ENCODE data around the gene LOXL1. TPM values are rescaled to one million over a fixed set of nuclear protein-coding genes. Genes with fewer than 3 reads are reported as not detected.

LOXL1 gene
- total and polyA plus RNA-seq, 9 of the 15 experiments (the other 6 are each of a cell fraction or from before 2014, with no cell fraction given), result 0.14 TPM; not detected in 8

DNA sequence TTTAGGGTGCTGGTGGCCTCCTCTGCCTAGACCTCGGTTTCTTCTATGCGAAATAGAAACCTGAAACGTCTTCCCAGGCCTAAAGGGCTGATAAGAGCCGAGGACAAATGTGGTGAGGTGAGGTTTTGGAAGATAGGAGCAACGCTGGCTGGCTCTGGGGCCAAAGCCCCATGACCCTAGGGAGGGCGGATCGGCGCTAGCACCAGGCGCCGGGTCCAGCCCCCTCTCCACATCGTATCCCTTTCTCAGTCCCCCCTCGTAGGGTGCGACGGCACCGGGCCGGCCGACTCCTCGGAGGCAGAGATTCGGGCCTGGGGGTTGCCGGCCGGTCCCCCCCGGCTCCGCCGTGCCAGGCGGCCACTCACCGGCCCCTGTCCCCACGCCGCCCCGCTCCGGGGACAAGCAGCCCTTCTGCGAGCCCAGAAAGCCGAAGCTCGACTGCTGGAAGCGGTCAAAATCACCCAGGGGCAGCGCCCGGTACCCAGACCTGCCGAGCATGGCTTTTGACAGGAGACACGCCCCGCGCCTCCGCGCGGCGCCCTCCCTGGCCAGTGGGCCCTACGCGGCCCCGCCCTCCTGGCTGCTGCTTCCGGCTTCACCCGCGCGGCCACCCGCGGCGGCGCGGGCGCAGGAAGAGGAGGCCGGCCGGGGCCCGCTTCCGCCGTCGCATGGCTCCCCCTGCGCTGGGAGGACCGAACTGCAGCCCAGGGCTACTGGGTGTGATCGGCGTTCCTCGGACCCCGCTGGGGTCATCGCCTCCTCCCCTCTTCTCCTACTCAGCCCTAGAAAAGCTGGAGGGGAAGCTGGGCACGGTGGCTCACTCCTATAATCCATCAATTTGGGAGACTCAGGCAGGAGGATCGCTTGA lies 65.7 kb downstream of the LOXL1 start, which contains the start of gene STOML1 (continued):
- TF ChIP-seq, protein P1, sequence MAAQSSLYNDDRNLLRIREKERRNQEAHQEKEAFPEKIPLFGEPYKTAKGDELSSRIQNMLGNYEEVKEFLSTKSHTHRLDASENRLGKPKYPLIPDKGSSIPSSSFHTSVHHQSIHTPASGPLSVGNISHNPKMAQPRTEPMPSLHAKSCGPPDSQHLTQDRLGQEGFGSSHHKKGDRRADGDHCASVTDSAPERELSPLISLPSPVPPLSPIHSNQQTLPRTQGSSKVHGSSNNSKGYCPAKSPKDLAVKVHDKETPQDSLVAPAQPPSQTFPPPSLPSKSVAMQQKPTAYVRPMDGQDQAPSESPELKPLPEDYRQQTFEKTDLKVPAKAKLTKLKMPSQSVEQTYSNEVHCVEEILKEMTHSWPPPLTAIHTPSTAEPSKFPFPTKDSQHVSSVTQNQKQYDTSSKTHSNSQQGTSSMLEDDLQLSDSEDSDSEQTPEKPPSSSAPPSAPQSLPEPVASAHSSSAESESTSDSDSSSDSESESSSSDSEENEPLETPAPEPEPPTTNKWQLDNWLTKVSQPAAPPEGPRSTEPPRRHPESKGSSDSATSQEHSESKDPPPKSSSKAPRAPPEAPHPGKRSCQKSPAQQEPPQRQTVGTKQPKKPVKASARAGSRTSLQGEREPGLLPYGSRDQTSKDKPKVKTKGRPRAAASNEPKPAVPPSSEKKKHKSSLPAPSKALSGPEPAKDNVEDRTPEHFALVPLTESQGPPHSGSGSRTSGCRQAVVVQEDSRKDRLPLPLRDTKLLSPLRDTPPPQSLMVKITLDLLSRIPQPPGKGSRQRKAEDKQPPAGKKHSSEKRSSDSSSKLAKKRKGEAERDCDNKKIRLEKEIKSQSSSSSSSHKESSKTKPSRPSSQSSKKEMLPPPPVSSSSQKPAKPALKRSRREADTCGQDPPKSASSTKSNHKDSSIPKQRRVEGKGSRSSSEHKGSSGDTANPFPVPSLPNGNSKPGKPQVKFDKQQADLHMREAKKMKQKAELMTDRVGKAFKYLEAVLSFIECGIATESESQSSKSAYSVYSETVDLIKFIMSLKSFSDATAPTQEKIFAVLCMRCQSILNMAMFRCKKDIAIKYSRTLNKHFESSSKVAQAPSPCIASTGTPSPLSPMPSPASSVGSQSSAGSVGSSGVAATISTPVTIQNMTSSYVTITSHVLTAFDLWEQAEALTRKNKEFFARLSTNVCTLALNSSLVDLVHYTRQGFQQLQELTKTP (IDR thresholded peaks at IDR 0.05; ENCODE audit: low read depth in 1 of 2, partially characterized antibody in 2 of 2), result no peak
- TF ChIP-seq MTA3 (IDR thresholded peaks at IDR 0.05; ENCODE audit: borderline replicate concordance) (peak; percentile 39; the same call in 1 of the 2 replicates), ZNF133 (CRISPR knock-in tag; IDR thresholded peaks at IDR 0.05) (no peak), GATA2 (CRISPR knock-in tag; IDR thresholded peaks at IDR 0.05) (peak; percentile 74), KLF13 (tag; IDR thresholded peaks at IDR 0.05; ENCODE audit: borderline replicate concordance, low read depth) (peak; percentile 95; the same call in 1 of the 2 replicates), CTBP1 (IDR thresholded peaks at IDR 0.05; ENCODE audit: borderline replicate concordance) (peak; percentile 82), ZNF778 (CRISPR knock-in tag; IDR thresholded peaks at IDR 0.05) (no peak), MBD2 (IDR thresholded peaks at IDR 0.05; ENCODE audit: borderline replicate concordance, low read depth) (0 out of 2 replicates have a peak, but pooled peaks have one; percentile 19), CCNT2 (IDR thresholded peaks at IDR 0.05; ENCODE audit: borderline replicate concordance, extremely low read depth, insufficient read length, low read depth, low read length) (peak; percentile 92), GMEB1 (CRISPR knock-in tag; IDR thresholded peaks at IDR 0.05) (peak; percentile 76), ZFP36 (IDR thresholded peaks at IDR 0.05; ENCODE audit: low read depth, low read length, partially characterized antibody) (peak; percentile 26), NCOR1 (IDR thresholded peaks at IDR 0.05) (peak; percentile 78), SRSF7 (optimal IDR thresholded peaks at IDR 0.05; ENCODE audit: low read depth, low read length) (no peak)
- TF ChIP-seq, protein P2, sequence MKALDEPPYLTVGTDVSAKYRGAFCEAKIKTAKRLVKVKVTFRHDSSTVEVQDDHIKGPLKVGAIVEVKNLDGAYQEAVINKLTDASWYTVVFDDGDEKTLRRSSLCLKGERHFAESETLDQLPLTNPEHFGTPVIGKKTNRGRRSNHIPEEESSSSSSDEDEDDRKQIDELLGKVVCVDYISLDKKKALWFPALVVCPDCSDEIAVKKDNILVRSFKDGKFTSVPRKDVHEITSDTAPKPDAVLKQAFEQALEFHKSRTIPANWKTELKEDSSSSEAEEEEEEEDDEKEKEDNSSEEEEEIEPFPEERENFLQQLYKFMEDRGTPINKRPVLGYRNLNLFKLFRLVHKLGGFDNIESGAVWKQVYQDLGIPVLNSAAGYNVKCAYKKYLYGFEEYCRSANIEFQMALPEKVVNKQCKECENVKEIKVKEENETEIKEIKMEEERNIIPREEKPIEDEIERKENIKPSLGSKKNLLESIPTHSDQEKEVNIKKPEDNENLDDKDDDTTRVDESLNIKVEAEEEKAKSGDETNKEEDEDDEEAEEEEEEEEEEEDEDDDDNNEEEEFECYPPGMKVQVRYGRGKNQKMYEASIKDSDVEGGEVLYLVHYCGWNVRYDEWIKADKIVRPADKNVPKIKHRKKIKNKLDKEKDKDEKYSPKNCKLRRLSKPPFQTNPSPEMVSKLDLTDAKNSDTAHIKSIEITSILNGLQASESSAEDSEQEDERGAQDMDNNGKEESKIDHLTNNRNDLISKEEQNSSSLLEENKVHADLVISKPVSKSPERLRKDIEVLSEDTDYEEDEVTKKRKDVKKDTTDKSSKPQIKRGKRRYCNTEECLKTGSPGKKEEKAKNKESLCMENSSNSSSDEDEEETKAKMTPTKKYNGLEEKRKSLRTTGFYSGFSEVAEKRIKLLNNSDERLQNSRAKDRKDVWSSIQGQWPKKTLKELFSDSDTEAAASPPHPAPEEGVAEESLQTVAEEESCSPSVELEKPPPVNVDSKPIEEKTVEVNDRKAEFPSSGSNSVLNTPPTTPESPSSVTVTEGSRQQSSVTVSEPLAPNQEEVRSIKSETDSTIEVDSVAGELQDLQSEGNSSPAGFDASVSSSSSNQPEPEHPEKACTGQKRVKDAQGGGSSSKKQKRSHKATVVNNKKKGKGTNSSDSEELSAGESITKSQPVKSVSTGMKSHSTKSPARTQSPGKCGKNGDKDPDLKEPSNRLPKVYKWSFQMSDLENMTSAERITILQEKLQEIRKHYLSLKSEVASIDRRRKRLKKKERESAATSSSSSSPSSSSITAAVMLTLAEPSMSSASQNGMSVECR (CRISPR knock-in tag; IDR thresholded peaks at IDR 0.05), result peak; percentile 83
- TF ChIP-seq, protein P3, sequence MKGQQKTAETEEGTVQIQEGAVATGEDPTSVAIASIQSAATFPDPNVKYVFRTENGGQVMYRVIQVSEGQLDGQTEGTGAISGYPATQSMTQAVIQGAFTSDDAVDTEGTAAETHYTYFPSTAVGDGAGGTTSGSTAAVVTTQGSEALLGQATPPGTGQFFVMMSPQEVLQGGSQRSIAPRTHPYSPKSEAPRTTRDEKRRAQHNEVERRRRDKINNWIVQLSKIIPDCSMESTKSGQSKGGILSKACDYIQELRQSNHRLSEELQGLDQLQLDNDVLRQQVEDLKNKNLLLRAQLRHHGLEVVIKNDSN (CRISPR knock-in tag; IDR thresholded peaks at IDR 0.05), result no peak

Data from K562 (cell line).